NCI-H2227 (cell line): Measurements from ENCODE around the gene PCDH17.

ENCODE experiments used
- DNase-seq: peaks from one replicate; lab custom pipeline; 2025; ENCODE audit not compliant: unreplicated experiment; lab: John Stamatoyannopoulos, UW

The PCDH17 gene

GRCh38 chr13:57633950-57634838 is 2.6 kb downstream of the PCDH17 start:
- no peak for DNase-seq

- no peak for DNase-seq
Observed at GRCh38 chr13:57634839-57635165, 3.3 kb downstream of the PCDH17 start.

DNA sequence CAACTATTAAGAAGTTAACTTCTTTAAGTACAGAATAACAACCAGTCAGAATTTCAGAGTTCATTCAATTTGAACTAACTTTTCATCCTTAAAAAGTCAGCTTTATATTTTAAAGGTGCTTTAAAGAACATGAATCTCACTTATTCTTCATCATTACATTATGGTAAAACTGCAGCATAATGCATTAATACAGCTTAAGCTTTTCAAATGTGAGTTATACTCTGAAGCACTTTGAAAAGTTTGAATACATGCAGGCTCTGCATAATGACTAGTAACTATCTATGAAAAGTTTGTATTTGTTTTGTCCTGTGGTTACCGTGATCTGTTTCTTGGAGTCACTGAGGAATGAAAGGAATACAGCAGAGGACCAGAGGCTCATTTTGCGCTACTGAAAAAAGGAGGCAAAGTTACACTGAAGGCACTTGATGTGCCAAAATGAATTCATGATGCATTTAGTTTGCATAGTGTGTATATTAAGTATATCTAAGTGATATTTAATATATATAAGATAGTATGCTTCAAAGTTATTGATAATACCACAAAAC is 4.1 kb downstream of the PCDH17 start:
- no peak for DNase-seq

DNA sequence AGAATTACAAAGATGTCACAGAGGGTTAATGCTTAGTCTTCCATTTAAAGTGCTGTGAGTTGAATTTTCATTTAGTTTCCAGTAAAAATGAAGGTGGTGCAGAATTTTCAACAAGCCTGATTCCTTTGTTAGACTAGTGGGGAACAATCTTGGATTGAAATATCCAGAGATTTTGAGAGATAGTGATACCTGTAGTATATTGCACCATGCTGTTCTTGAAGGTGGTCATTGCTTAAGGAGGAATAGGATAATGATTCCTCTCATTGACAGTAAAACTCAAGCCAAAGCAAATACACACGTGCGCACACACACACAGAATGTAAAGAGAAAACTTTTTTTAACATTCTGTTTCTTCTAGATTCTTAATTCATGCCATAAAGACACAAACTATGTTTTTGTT is 5.3 kb downstream of the PCDH17 start:
- DNase-seq: no peak

GRCh38 chr13:57637515-57637914 is 6.0 kb downstream of the PCDH17 start:
- DNase-seq: no peak

GRCh38 chr13:57638186-57638890 is 6.8 kb downstream of the PCDH17 start:
- DNase-seq: no peak

- no peak for DNase-seq
Observed at GRCh38 chr13:57640607-57641006, 9.1 kb downstream of the PCDH17 start.

- DNase-seq: no peak
Observed at GRCh38 chr13:57641051-57641450, 9.5 kb downstream of the PCDH17 start.

- no peak for DNase-seq
Observed at GRCh38 chr13:57644106-57644505, 12.6 kb downstream of the PCDH17 start.

DNA sequence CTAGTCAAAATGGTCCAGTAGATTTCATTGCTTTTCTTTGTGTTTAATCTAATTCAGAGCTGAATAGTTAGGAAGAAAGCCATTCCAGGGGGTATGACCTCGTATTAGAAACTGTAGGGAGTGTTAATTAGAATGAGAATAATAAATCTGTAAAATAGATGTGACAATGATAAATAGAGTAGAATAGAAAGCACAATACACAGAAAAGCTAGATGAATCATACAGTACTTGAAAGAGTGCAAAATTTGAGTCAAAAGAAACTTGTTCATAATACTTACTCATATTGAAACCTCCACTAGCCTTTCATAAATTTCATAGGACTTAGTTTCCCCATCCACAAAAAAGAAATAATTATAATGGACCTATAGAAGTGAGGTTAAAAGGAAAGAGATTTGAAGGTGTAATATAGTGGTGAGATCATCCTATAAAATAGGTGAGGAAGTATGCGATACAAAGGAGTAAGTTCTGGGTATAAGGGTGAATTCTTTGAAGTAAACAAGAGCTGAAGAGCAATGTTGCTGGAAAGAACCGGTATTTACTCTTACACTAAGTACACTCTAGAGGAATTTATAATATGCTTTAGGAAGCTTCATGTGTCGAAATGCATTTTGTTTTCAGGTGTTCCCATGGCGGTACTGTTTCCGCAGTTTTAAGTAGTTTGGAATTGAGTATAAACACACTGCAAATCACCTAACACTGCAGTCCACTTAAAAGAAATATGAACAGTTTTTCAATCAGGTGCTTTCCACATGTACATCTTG is 21.9 kb downstream of the PCDH17 start:
- no peak for DNase-seq

DNA sequence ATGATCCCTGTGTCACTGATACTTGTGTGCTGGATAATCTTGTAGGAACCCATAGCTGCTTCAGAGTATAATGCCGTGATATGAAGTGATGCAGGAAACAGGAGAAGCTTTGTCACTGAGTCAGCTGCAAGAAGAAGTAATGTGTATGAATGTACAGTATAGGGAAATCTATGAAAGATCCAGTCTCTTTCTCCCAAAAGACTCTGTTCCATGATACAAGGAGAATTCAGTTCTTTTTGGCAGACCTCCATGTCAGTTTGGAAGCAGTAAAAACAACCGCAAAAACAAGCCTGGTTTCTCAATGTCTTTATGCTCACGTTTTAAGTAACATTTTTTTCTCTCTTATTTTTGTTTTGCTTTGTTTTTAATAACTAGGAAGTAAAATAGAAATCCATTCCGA is 33.9 kb downstream of the PCDH17 start:
- no peak for DNase-seq

- peak; percentile 51 for DNase-seq
Observed at GRCh38 chr13:57666131-57666953, 34.8 kb downstream of the PCDH17 start.

GRCh38 chr13:57672168-57672567 is 40.6 kb downstream of the PCDH17 start:
- DNase-seq: no peak

DNA sequence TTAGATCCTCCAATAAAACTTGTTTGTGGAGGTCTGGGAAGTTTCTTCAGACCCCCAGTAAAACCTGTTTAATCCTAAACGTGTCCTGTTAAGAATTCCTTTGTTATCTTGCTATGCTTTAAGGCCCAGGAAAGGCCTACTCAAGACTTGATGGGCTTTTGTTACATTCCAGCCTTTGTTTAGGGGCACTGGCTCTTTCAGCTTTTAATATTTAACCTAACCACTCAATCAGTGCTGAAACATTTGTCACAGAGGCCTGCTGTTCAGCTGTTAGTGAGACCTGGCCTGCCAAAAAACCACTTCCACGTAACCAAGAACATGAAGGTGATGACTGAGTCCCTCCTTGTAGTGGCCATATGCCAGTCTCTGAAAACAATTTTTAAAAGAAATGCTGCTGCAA is 41.7 kb downstream of the PCDH17 start:
- no peak for DNase-seq

DNA sequence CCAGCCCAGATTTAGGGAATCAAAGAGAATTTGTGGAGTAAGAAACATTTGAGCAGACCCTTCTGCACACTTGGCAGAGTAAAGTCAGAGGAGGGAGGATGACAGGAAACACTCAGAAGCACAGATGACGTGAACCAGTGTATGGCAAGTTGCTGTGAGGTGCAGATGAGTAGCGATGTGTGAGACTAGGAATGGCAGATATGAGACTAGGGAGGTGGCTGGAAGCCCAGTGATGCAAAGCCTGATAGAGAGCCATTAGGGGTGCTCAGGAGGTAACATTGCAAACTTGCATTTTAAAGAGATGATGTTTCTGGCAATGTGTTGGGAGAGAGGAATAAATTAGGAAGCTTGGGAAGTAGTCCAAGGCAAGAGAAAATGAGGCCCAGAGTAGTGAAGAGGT is 44.0 kb downstream of the PCDH17 start:
- DNase-seq: no peak

GRCh38 chr13:57680609-57681008 is 49.1 kb downstream of the PCDH17 start:
- DNase-seq: no peak

- DNase-seq: no peak
Observed at GRCh38 chr13:57682128-57682716, 50.7 kb downstream of the PCDH17 start.

DNA sequence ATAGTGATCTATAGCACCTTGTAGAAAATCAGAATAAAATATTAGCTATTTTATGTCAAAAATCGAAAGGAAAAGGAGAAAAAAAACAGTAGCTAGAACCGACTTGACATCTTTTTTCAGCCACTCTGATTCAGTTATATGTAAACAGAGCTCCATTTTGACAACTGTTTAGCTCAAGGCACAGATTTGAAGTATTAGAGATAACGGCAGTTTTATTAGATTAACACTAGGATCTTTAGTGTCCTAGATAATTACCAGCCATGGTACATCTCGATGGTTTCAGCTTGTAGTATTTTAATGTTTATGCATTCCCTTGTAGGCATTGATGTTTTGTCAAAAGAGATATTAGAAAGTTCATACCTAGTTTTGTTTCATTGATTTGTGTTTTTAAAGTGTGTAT is 67.3 kb downstream of the PCDH17 start:
- DNase-seq: no peak

GRCh38 chr13:57704031-57704430 is 72.5 kb downstream of the PCDH17 start:
- DNase-seq: peak; percentile 4

DNA sequence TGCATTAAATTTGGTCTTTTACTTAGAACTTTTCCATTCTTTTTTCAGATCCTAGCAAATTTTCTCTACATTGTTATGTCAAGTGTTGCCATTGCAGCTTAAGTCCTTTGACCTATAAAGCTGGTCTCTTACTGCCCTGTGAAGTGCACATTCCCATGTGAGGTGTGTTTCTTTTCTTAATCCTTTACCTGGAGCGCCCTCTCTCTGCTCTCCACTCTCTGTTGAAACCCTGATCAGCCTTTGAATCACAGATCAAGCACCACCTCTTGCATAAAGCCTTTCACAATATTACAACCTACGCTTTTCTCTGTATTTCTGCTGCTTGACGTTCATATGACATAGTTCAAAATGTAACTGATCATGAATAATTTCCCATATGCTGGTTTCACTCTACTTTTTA is 84.8 kb downstream of the PCDH17 start:
- no peak for DNase-seq
